Measurements from ENCODE around the gene ATP8A2. TPM values are rescaled to one million over a fixed set of nuclear protein-coding genes. Genes with fewer than 3 reads are reported as not detected.

The ATP8A2 gene
- total RNA-seq, 2 experiments from 2014 or later: 0.10 to 0.15 TPM

DNA sequence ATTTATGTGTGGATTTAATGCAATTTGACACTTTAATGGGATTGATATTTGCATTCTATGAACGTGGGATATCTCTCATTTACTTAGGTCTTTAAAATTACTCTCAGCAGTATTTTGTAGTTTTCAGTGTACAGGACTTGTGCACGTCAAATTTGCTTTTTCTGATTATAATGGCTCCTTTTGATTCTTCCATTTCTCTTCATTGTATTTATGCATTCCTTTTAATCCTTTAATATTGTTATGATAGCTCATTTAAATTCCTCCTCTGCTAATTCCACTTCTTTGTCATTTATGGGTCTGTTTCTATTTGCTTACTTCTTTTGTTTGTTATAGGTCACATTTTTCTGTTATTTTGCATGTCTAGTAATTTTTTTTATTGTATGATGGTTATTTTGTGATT lies 226.6 kb downstream of the ATP8A2 start:
- CTCF ChIA-PET: no interaction called here

DNA sequence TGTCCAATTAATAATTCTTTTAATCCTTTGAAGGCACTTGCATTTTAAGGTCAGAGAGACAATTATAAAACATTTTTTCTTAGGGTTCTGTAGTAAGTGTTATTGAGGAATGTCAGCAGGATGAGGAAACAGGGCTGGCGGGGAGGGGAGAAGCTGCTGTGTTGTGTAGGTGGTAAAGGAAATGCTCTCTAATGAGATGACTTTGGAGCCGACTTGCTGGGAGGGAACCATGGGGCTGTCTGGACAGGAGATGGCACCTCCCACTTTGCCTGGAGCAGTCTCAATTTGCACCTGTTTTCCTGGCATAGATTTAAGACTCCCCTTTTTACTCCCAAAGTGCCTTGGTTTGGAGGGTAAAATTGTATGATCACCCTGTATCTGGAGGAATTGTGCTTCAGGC lies 230.4 kb downstream of the ATP8A2 start:
- ChIA-PET CTCF (no interaction called here), POLR2A (no interaction called here)
- no peaks in the 10 kb centered on the region for H3K4me1 Mint-ChIP-seq
- no peaks in the 10 kb centered on the region for H3K9me3 Mint-ChIP-seq
- peaks cover 31% of the 10 kb centered on the region for H3K27me3 Mint-ChIP-seq
- H3K27ac Mint-ChIP-seq: no peak overlapping the region
- no peak for DNase-seq
- H3K36me3 Mint-ChIP-seq (ENCODE audit: low read depth): no peaks in the 10 kb centered on the region
- no peak overlapping the region for H3K4me3 Mint-ChIP-seq

More for the DNA sequence above, 226.6 kb downstream of the ATP8A2 start:
- Mint-ChIP-seq H3K4me1 (no peaks in the 10 kb centered on the region), H3K36me3 (ENCODE audit: low read depth) (no peaks in the 10 kb centered on the region), H3K4me3 (no peak overlapping the region), H3K27ac (no peak overlapping the region), H3K27me3 (peaks cover 32% of the 10 kb centered on the region), H3K9me3 (no peaks in the 10 kb centered on the region)
- POLR2A ChIA-PET: no interaction called here
- no peak for DNase-seq

DNA sequence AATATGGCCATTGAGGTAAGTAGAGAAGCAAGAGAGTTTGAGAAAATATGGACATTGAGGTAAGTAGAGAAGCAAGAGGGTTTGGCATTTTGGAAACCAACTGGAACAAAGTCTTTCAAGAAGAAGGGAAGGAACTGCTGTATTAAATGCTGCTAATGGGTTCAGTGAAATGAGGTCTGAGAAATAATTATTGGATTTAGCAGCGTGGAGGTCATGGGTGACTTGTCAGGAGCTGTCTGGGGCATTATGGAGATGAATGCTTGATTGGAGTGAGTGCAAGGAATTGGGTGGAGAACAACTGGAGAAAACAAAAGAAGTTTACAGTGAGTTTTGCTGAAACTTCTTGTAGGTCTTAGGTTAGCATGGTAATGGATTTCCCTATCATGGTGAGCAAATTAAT lies 232.3 kb downstream of the ATP8A2 start:
- ChIA-PET POLR2A (no interaction called here), CTCF (no interaction called here)
- H3K4me3 Mint-ChIP-seq: no peak overlapping the region
- no peak for DNase-seq
- peaks cover 20% of the 10 kb centered on the region for H3K27me3 Mint-ChIP-seq
- H3K36me3 Mint-ChIP-seq (ENCODE audit: low read depth): no peaks in the 10 kb centered on the region
- no peaks in the 10 kb centered on the region for H3K4me1 Mint-ChIP-seq
- no peaks in the 10 kb centered on the region for H3K9me3 Mint-ChIP-seq
- no peak overlapping the region for H3K27ac Mint-ChIP-seq

DNA sequence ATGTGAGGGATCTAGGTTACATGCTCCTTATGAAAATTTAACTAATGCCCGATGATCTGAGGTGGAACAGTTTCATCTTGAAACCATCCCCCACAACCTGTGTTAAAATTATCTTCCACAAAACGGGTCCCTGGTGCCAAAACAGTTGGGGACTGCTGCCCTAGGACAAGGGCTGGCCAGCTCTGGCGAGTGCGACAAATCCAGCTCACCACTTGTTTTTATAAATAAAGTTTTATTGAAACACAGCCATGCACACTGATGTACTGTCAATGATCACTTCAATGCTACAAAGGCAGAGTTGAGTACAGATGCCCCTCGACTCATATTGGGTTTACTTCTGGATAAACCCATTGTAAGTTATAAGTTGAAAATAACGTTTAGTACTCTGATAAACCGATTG lies 235.3 kb downstream of the ATP8A2 start:
- Mint-ChIP-seq H3K27ac (no peak overlapping the region), H3K27me3 (peaks cover 16% of the 10 kb centered on the region), H3K36me3 (ENCODE audit: low read depth) (no peaks in the 10 kb centered on the region), H3K4me1 (no peaks in the 10 kb centered on the region), H3K9me3 (no peaks in the 10 kb centered on the region), H3K4me3 (no peak overlapping the region)
- DNase-seq: no peak
- POLR2A ChIA-PET: no interaction called here
- CTCF ChIA-PET: interaction anchor here (0.8 kb wide), 1 partner anchor 40 kb away, joined by 3 read pairs; no protein-coding TSS in a partner anchor

DNA sequence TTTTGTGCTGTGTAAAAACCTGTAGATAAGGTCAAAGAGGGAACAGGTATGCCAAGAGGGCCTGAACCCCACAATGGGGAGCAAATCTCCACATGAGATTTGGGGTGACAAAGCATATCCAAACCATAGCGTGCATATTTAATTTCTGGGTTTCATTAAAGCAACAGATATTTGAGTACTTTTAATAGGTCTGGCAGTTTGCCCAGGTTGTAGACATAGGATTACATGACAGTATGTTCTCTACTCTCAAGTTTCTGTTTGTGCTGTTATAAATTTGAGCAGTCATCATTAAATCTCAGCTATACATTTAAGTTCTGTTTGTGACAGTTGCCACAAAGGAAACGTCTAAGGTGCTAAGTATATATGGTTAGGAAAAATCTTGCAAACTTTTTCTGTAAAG lies 236.4 kb downstream of the ATP8A2 start:
- POLR2A ChIA-PET: no interaction called here
- H3K9me3 Mint-ChIP-seq: no peaks in the 10 kb centered on the region
- H3K36me3 Mint-ChIP-seq (ENCODE audit: low read depth): no peaks in the 10 kb centered on the region
- no peak for DNase-seq
- no peak overlapping the region for H3K27ac Mint-ChIP-seq
- no peaks in the 10 kb centered on the region for H3K4me1 Mint-ChIP-seq
- CTCF ChIA-PET: no interaction called here
- peaks cover 16% of the 10 kb centered on the region for H3K27me3 Mint-ChIP-seq
- H3K4me3 Mint-ChIP-seq: no peak overlapping the region

DNA sequence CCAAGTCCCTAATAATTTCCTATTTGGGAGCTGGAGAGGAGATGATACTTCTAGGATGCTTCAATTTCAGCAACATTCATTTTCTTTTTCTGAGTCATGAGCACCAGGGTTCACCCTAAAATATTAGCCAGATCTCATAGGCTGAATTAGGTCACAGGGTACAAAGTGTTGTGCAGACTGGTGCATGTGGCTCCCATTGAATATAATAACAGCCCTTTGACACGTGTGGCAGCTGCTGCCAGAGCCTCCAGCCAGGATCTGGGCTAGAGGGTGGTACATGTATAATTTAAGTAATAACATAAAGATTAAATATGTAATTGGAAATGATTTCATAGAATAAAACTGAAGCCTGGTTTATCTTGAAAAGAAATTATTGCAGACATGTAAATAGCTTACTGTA lies 244.9 kb downstream of the ATP8A2 start:
- Mint-ChIP-seq H3K27ac (no peak overlapping the region), H3K9me3 (no peaks in the 10 kb centered on the region), H3K4me3 (no peak overlapping the region), H3K36me3 (ENCODE audit: low read depth) (no peaks in the 10 kb centered on the region), H3K4me1 (no peaks in the 10 kb centered on the region), H3K27me3 (peaks cover 17% of the 10 kb centered on the region)
- ChIA-PET CTCF (no interaction called here), POLR2A (no interaction called here)
- DNase-seq: no peak

DNA sequence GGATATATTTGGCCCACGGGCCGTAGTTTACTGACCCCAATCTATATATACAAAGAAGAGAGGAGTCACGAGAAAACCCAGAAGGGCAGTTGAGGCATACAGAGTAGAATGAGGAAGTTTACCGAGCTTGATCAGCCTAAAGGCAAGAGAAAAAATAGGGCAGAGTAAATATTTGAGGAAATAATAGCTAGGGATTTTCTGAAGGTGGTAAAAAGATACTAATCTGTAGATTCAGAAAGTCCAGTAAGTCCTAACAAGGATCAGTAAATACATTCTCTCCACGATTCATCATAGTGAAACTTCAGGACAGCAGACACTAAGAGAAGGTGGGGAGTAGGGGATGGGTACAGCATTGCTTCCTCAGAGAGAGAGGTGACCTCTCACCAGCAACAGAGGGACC lies 248.1 kb downstream of the ATP8A2 start:
- POLR2A ChIA-PET: no interaction called here
- no peak overlapping the region for H3K27ac Mint-ChIP-seq

DNA sequence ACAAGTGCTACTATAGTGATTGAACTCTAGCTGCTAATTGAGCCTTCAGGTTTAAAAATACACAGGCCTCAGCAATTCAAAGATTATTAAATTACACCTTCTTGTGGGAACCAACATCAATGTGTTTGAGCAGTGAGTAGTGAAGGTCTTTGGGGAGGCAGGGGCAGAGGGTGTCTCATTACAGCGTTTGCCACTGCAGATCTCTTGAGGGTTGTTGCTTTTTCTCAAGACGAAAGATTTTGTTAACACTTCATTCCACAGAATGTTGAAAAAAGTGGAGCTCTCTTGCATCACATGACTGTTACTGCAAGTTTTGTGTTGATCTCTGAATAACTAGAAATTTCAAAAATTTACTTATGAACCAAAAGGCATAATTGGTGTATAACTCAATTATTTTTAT lies 253.6 kb downstream of the ATP8A2 start:
- CTCF ChIA-PET: no interaction called here
- H3K9me3 Mint-ChIP-seq: peaks cover 3% of the 10 kb centered on the region
- no peak overlapping the region for H3K27ac Mint-ChIP-seq
- H3K27me3 Mint-ChIP-seq: peaks cover 6% of the 10 kb centered on the region
- no peak for DNase-seq
- H3K4me3 Mint-ChIP-seq: no peak overlapping the region
- H3K4me1 Mint-ChIP-seq: no peaks in the 10 kb centered on the region
- POLR2A ChIA-PET: no interaction called here
- no peaks in the 10 kb centered on the region for H3K36me3 Mint-ChIP-seq (ENCODE audit: low read depth)

More for the DNA sequence above, 248.1 kb downstream of the ATP8A2 start:
- no peak overlapping the region for H3K4me3 Mint-ChIP-seq
- CTCF ChIA-PET: no interaction called here
- no peaks in the 10 kb centered on the region for H3K36me3 Mint-ChIP-seq (ENCODE audit: low read depth)
- no peak for DNase-seq
- H3K9me3 Mint-ChIP-seq: no peaks in the 10 kb centered on the region
- H3K27me3 Mint-ChIP-seq: peaks cover 13% of the 10 kb centered on the region
- H3K4me1 Mint-ChIP-seq: no peaks in the 10 kb centered on the region

DNA sequence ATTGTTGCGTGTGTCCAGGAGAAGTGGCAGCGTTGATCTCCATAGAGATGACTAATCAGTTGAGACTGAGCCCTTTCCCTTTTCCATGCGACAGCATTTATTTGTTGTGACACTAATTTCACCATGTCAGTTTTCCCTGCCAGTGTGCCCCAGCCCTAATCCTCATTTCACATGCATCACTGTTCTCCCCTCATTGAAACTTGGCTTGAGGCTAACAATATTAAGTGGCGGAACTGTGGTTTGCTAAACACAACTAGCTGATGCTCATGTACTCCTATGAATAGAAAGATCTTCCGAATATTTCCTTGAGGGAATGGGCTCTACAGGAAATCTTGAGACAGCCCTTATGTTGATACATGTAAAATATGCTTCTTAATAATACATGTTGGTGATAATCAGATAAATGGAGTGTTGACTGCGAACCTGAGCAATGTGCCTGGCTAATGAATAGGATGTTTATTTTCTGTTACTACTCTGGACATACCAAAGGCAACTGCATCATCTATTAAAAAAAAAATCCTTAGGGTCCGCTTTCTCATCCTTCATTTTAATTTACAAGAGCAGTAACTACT lies 258.6 kb downstream of the ATP8A2 start:
- Mint-ChIP-seq H3K4me3 (no peak overlapping the region), H3K27ac (no peak overlapping the region), H3K36me3 (ENCODE audit: low read depth) (no peaks in the 10 kb centered on the region), H3K27me3 (peaks cover 4% of the 10 kb centered on the region), H3K9me3 (peaks cover 3% of the 10 kb centered on the region), H3K4me1 (no peaks in the 10 kb centered on the region)
- DNase-seq: no peak
- ChIA-PET POLR2A (no interaction called here), CTCF (no interaction called here)

DNA sequence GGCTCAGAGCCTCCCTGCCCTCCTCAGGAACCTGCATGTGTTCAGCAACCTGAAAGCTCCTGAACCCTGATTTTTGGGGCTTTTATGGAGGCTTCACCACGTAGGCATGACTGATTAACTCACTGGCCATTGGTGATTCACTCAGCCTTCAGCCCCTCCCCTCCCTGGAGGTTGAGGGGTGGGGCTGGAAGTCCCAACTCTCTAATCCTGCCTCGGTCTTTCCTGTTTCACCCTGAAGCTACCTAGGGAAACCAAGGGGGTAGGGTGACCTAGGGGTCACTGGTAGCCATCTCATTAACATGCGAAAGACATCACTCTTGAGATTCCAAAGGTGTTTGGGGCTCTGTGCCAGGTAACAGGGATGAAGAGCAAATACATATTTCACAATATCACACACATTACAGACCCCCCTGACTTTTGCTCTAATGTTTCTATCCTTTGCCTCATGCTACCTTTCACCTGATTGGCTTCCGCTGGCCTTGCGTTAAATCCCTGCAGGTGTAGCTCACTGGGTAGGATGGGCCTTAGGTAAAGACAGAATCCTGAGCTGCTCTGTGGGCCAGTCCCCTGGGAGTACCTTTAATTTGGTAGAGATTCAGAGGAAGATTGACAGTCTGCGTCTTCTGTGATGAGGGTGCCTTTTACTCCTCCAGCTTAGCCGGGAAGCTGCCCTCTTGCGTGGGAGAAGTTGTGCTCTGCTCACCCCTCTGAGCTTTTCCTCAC lies 260.6 kb downstream of the ATP8A2 start:
- Mint-ChIP-seq H3K9me3 (no peaks in the 10 kb centered on the region), H3K4me1 (no peaks in the 10 kb centered on the region), H3K4me3 (no peak overlapping the region), H3K27ac (no peak overlapping the region), H3K36me3 (ENCODE audit: low read depth) (no peaks in the 10 kb centered on the region), H3K27me3 (peaks cover 4% of the 10 kb centered on the region)
- CTCF ChIA-PET: no interaction called here
- no peak for DNase-seq
- POLR2A ChIA-PET: no interaction called here

DNA sequence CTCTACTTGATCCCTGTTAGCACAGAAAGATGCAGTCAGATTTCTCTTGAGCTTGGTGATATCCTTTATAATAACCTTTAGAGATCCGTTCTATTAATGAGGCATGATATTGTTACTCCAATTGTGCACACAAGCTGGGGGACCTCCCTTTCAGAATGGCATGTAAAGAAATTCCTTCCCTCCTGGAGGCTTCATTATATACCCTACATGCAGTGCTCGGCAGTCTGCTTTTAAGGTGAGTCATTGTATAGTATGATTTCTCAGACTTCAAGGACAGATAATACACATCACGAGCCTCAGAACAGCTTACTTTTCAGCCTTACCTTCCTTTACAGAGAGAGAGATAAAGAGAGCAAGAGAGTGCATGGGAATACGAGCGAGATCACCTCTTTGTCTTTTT lies 261.3 kb downstream of the ATP8A2 start:
- no peak for DNase-seq
- peaks cover 4% of the 10 kb centered on the region for H3K27me3 Mint-ChIP-seq
- POLR2A ChIA-PET: no interaction called here
- no peak overlapping the region for H3K4me3 Mint-ChIP-seq
- CTCF ChIA-PET: no interaction called here
- no peak overlapping the region for H3K27ac Mint-ChIP-seq
- H3K4me1 Mint-ChIP-seq: no peaks in the 10 kb centered on the region
- H3K9me3 Mint-ChIP-seq: no peaks in the 10 kb centered on the region
- no peaks in the 10 kb centered on the region for H3K36me3 Mint-ChIP-seq (ENCODE audit: low read depth)

DNA sequence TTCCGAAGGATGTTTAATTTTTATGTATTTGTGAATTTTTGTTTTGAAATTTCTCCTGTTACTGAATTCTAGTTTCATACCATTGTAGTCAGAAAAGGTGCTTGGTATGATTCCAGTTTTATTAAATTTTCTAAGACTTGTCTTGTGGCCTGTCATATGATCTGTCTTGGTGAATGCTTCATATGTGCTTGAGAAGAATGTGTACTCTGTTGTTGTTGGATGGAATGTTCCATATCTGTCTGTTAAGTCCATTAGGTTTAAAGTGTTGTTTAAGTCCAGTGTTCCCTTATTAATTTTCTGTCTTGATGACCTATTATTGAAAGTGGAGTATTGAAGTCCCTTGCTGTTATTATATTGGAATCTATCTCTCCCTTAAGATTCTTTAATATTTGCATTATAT lies 273.9 kb downstream of the ATP8A2 start:
- ChIA-PET POLR2A (no interaction called here), CTCF (no interaction called here)
- H3K4me3 Mint-ChIP-seq: no peak overlapping the region
- DNase-seq: no peak
- no peaks in the 10 kb centered on the region for H3K36me3 Mint-ChIP-seq (ENCODE audit: low read depth)
- H3K9me3 Mint-ChIP-seq: peaks cover 2% of the 10 kb centered on the region
- peaks cover 2% of the 10 kb centered on the region for H3K27me3 Mint-ChIP-seq
- H3K4me1 Mint-ChIP-seq: no peaks in the 10 kb centered on the region
- H3K27ac Mint-ChIP-seq: no peak overlapping the region

DNA sequence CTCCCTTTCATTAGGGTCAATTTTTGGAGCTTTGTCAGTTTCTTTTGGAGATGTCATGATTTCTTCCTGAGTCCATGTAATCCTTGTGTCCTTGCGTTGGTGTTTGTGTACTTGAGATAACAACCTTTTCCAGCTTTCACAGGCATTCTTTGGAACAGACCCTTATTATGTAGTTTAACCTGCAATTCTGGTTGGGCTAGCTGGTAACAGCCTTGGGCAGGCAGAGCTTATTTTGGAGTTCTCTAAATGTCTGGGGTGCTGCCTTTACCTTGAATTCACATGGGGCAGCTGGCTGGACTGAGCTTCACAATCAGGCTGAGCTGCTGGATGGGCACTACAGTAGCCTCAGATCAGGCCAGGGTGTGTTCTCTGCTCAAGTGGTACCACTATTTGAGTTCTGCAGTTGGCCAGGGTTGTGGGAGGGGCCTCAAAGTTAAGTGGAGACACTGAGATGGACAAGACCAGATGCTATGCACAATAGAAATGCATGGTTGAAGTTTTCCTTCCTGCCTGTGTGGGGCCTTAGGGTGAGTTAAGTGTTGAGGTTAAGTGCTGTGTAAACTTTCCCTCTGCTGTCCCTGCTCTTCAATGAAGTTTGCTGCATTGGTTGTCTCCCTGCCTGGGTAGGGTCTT lies 277.3 kb downstream of the ATP8A2 start:
- Mint-ChIP-seq H3K4me1 (no peaks in the 10 kb centered on the region), H3K36me3 (ENCODE audit: low read depth) (no peaks in the 10 kb centered on the region), H3K27ac (no peak overlapping the region), H3K27me3 (peaks cover 8% of the 10 kb centered on the region), H3K4me3 (no peak overlapping the region), H3K9me3 (no peaks in the 10 kb centered on the region)
- ChIA-PET POLR2A (no interaction called here), CTCF (no interaction called here)
- no peak for DNase-seq

DNA sequence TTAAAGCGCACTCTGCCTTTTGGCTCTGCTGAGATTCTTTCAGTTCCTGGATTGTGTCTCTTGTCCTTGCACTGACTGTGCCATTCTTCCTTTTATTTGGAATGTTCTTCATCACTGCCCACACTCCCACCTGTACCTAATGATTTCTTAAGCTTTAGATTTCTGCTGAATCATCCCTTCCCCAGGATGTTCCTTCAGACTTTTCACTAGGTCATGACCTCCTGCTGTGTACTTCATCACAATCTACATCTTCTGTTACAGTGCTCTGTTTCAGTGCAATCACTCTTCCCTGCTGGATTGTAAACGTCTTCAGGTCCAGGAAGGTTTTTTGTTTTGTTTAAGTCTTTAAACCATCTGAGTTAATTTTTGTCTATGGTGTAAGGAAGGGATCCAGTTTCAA lies 281.0 kb downstream of the ATP8A2 start:
- POLR2A ChIA-PET: no interaction called here
- Mint-ChIP-seq H3K9me3 (no peaks in the 10 kb centered on the region), H3K4me3 (no peak overlapping the region), H3K36me3 (ENCODE audit: low read depth) (no peaks in the 10 kb centered on the region), H3K27me3 (peaks cover 10% of the 10 kb centered on the region), H3K27ac (no peak overlapping the region), H3K4me1 (no peaks in the 10 kb centered on the region)
- DNase-seq: no peak
- CTCF ChIA-PET: no interaction called here
